Hepatocyte (in vitro differentiated cells): ENCODE measurements around the gene ATAT1.

ENCODE experiments used
- CTCF ChIP-seq: fragments of 200-600 bp; sonication (generic); IDR thresholded peaks from 2 replicates; pipeline ENCODE4 v1.5.1; 2016; ENCODE audit warnings: antibody characterized with exemption, mild to moderate bottlenecking; ENCODE audit not compliant: poor library complexity
- EZH2 ChIP-seq: fragments of 200-600 bp; sonication (generic); IDR thresholded peaks from 2 replicates; pipeline ENCODE4 v1.6.1; 2016; ENCODE audit warnings: antibody characterized with exemption, mild to moderate bottlenecking, borderline replicate concordance
- EZH2phosphoT487 ChIP-seq: fragments of 200-600 bp; sonication (generic); IDR thresholded peaks from one replicate; pipeline ENCODE4 v1.6.1; 2018; ENCODE audit warnings: antibody characterized with exemption, mild to moderate bottlenecking, low read depth, moderate library complexity; ENCODE audit not compliant: unreplicated experiment, severe bottlenecking

GRCh38 chr6:30683980-30684338, 57.3 kb downstream of the ATAT1 start:
- TF ChIP-seq CTCF (no peak), EZH2 (no peak), EZH2phosphoT487 (no peak)
